HCT116 (cell line): Measurements from ENCODE around the gene BCKDK. TPM values are rescaled to one million over a fixed set of nuclear protein-coding genes. Genes with fewer than 3 reads are reported as not detected.

Source experiments
- ATAC-seq: fragments of 200-7000 bp; cut with Tn5 transposase; 2 replicates; pipeline ENCODE4 v1.9.1; 2020; ENCODE audit warnings: mild to moderate bottlenecking, moderate library complexity
- BruUV-seq: library from RNA; stranded (reverse); fragments of 400-500 nt; replicated peaks from 2 replicates; lab custom pipeline; 2021; lab: Mats Ljungman, UMichigan
- CTCF ChIA-PET: fragments of 300-600 bp; sonication (Branson Sonifier 250); formaldehyde crosslinking; loops from one replicate; lab custom pipeline; 2021; ENCODE audit warnings: antibody characterized with exemption; lab: Charles Lee
- POLR2A ChIA-PET: fragments of 300-600, 350-600 bp; sonication (Branson Sonifier 250); formaldehyde crosslinking; loops from one replicate; lab custom pipeline; 2021; ENCODE audit warnings: antibody characterized with exemption; lab: Charles Lee
- RAD21 ChIA-PET, 2 experiments: fragments of 300-600 bp; sonication (Branson Sonifier 250); formaldehyde crosslinking; loops; one replicate each; lab custom pipeline; 2023; ENCODE audit warnings: low total read pairs in 2 of 2; ENCODE audit not compliant: uncharacterized antibody in 2 of 2, unreplicated experiment in 2 of 2, low non-redundant PET in 1 of 2; lab: Charles Lee
- DNase-seq: peaks from one replicate; pipeline ENCODE4 v3.0.0-alpha.2; 2010; ENCODE audit warnings: low read depth, low spot score
- H2AFZ ChIP-seq: fragments of 200-600 bp; shearing (Covaris generic), sonication (generic); 2 replicates; pipeline ENCODE4 v1.6.1; 2017; ENCODE audit warnings: low read depth, mixed run types, mixed read lengths, antibody characterized with exemption, low read length; ENCODE audit not compliant: poor library complexity, severe bottlenecking
- H3K27ac ChIP-seq: 2 replicates; pipeline ENCODE4 v1.5.1; 2012; ENCODE audit warnings: low read depth, low read length
- H3K27me3 ChIP-seq: fragments of 200-600 bp; sonication (generic); 2 replicates; pipeline ENCODE4 v1.6.1; 2016; ENCODE audit warnings: mixed run types, low read length, mixed read lengths; ENCODE audit not compliant: insufficient read depth
- H3K36me3 ChIP-seq, 2 experiments: fragments of 200-500 bp in 1 of 2; fragments of 200-600 bp in 1 of 2; sonication (Bioruptor generic) in 1 of 2; sonication (generic) in 1 of 2; 2 replicates each; pipeline versions ENCODE4 v1.5.1 to v1.6.1; 2014 to 2016; ENCODE audit warnings: low read length in 2 of 2, inconsistent platforms in 1 of 2, mixed read lengths in 1 of 2, mixed run types in 1 of 2; ENCODE audit not compliant: insufficient read depth in 2 of 2, control insufficient read depth in 1 of 2
- H3K4me1 ChIP-seq, 2 experiments: fragments of 200-600 bp in 1 of 2; sonication (generic) in 1 of 2; 2 replicates each; pipeline versions ENCODE4 v1.5.1 to v1.6.1; 2012 to 2017; ENCODE audit warnings: low read length in 2 of 2, inconsistent platforms in 1 of 2, mild to moderate bottlenecking in 1 of 2, mixed read lengths in 1 of 2, mixed run types in 1 of 2, moderate library complexity in 1 of 2; ENCODE audit not compliant: insufficient read depth in 2 of 2, control insufficient read depth in 1 of 2
- H3K4me2 ChIP-seq: fragments of 200-600 bp; sonication (generic); 2 replicates; pipeline ENCODE4 v1.6.1; 2017; ENCODE audit warnings: mixed run types, low read length, mixed read lengths
- H3K4me3 ChIP-seq, 2 experiments: fragments of 200-600 bp in 1 of 2; sonication (generic) in 1 of 2; replicated peaks in 1 of 2; 2 replicates each; pipeline ENCODE4 v1.5.1; 2011 to 2016; ENCODE audit warnings: low read length in 2 of 2, control low read depth in 1 of 2, low read depth in 1 of 2, mild to moderate bottlenecking in 1 of 2, mixed read lengths in 1 of 2, mixed run types in 1 of 2
- H3K79me2 ChIP-seq: fragments of 200-600 bp; sonication (generic); 2 replicates; pipeline ENCODE4 v1.6.1; 2017; ENCODE audit warnings: mild to moderate bottlenecking, mixed run types, low read length, moderate library complexity, mixed read lengths; ENCODE audit not compliant: insufficient read depth
- H3K9ac ChIP-seq: fragments of 200-600 bp; sonication (generic); 2 replicates; pipeline ENCODE4 v1.6.1; 2016; ENCODE audit warnings: low read length, mixed read lengths
- H3K9me2 ChIP-seq: fragments of 200-600 bp; sonication (generic), shearing (Covaris generic); 2 replicates; pipeline ENCODE4 v1.6.1; 2017; ENCODE audit warnings: mixed run types, mild to moderate bottlenecking, moderate library complexity; ENCODE audit not compliant: insufficient read depth
- H3K9me3 ChIP-seq, 2 experiments: fragments of 200-500 bp in 1 of 2; fragments of 200-600 bp in 1 of 2; sonication (Bioruptor generic) in 1 of 2; sonication (generic) in 1 of 2; 2 replicates each; pipeline ENCODE4 v1.6.1; 2014 to 2017; ENCODE audit warnings: low read length in 2 of 2, mixed read lengths in 2 of 2, inconsistent platforms in 1 of 2, low read depth in 1 of 2, mild to moderate bottlenecking in 1 of 2, mixed run types in 1 of 2, moderate library complexity in 1 of 2; ENCODE audit not compliant: control insufficient read depth in 1 of 2, insufficient read depth in 1 of 2
- H4K20me1 ChIP-seq: fragments of 200-600 bp; sonication (generic), shearing (Covaris generic); 2 replicates; pipeline ENCODE4 v1.6.1; 2017; ENCODE audit warnings: mixed run types, mild to moderate bottlenecking, moderate library complexity; ENCODE audit not compliant: insufficient read depth
- CEBPB ChIP-seq: IDR thresholded peaks from 2 replicates; pipeline ENCODE4 v1.6.1; 2012; ENCODE audit warnings: low read depth
- EGR1 ChIP-seq: IDR thresholded peaks from 2 replicates; pipeline ENCODE4 v1.6.1; 2012; ENCODE audit warnings: low read depth
- SRF ChIP-seq: IDR thresholded peaks from 2 replicates; pipeline ENCODE4 v1.6.1; 2012; ENCODE audit warnings: low read depth
- intact Hi-C: fragments of 100-400 bp; cut with micrococcal nuclease; formaldehyde crosslinking; loops from 2 replicates; pipeline ENCODE4 v1.10.0; 2022
- total RNA-seq: library from RNA; stranded (reverse); gene quantifications from one replicate; pipeline ENCODE4 v1.2.1, GENCODE V29; 2021; ENCODE audit not compliant: unreplicated experiment

BCKDK gene
- total RNA-seq, 1 experiment from 2014 or later, result 60.7 TPM

DNA sequence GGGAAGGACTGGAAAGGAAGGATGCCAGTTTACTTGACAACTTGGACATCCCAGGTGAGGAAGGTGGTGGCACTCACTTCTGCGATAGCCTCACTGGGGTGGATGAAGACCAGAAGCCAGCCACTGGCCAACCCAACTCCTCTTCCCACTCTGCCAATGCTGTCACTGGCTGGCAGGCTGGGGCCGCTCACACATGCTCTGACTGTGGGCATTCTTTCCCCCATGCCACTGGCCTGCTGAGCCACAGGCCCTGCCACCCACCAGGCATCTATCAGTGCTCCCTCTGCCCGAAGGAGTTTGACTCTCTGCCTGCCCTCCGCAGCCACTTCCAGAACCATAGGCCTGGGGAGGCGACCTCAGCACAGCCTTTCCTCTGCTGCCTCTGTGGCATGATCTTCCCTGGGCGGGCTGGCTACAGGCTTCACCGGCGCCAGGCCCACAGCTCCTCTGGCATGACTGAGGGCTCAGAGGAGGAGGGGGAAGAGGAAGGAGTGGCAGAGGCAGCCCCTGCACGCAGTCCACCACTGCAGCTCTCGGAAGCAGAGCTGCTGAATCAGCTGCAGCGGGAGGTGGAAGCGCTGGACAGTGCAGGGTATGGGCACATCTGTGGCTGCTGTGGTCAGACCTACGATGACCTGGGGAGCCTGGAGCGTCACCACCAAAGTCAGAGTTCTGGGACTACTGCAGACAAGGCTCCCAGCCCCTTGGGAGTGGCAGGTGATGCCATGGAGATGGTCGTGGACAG, 29.4 kb upstream of the BCKDK start:
- Histone ChIP-seq H3K27ac (no peak overlapping the region), H3K4me2 (no peak overlapping the region), H3K4me3 (no peak overlapping the region), H3K9ac (no peak overlapping the region), H3K36me3 (peaks cover 19 to 42% of the 10 kb centered on the region in 2 experiments), H3K4me1 (peaks cover 3 to 19% of the 10 kb centered on the region in 2 experiments; a peak in 2 of 4 replicates), H3K9me2 (no peaks in the 10 kb centered on the region), H2AFZ (no peak overlapping the region), H3K9me3 (no peaks in the 10 kb centered on the region), H3K79me2 (peaks cover 38% of the 10 kb centered on the region), H4K20me1 (no peaks in the 10 kb centered on the region), H3K27me3 (no peaks in the 10 kb centered on the region)
- intact Hi-C loops, result loop anchor here (10.0 kb wide), 1 partner anchor 376 kb away; the partner anchor contains the start of gene ARMC5
- RAD21 ChIA-PET, result no interaction called here
- BruUV-seq, result no TSS peak
- TF ChIP-seq CEBPB (no peak), SRF (no peak)
- ATAC-seq (no peak), DNase-seq (no peak)
- CTCF ChIA-PET, result no interaction called here
- POLR2A ChIA-PET, result no interaction called here

DNA sequence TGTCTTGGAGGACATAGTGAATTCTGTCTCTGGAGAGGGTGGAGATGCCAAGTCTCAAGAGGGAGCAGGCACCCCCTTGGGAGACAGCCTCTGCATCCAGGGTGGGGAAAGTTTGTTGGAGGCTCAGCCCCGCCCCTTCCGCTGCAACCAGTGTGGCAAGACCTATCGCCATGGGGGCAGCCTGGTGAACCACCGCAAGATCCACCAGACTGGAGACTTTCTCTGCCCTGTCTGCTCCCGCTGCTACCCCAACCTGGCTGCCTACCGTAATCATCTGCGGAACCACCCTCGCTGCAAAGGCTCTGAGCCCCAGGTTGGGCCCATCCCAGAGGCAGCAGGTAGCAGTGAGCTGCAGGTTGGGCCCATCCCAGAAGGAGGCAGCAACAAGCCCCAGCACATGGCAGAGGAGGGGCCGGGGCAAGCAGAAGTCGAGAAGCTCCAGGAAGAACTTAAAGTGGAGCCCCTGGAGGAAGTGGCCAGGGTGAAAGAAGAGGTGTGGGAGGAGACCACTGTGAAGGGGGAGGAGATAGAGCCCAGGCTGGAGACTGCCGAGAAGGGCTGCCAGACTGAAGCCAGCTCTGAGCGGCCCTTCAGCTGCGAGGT, 28.7 kb upstream of the BCKDK start:
- Histone ChIP-seq H2AFZ (no peak overlapping the region), H3K9me2 (no peaks in the 10 kb centered on the region), H3K4me1 (peaks cover 3 to 19% of the 10 kb centered on the region in 2 experiments; a peak in 2 of 4 replicates), H3K9me3 (no peaks in the 10 kb centered on the region), H3K9ac (no peak overlapping the region), H3K4me2 (no peak overlapping the region), H3K79me2 (peaks cover 36% of the 10 kb centered on the region), H3K36me3 (peaks cover 19 to 42% of the 10 kb centered on the region in 2 experiments), H3K27ac (no peak overlapping the region), H3K4me3 (no peak overlapping the region), H4K20me1 (no peaks in the 10 kb centered on the region), H3K27me3 (no peaks in the 10 kb centered on the region)
- no peak for TF ChIP-seq EGR1
- no TSS peak for BruUV-seq
- ChIA-PET CTCF (no interaction called here), RAD21 (no interaction called here), POLR2A (no interaction called here)
- intact Hi-C loops, result loop anchor here (10.0 kb wide), 1 partner anchor 375 kb away; the partner anchor contains the start of gene ARMC5
- ATAC-seq (no peak), DNase-seq (no peak)
